Neural crest cell (in vitro differentiated cells): ENCODE data around the gene C11orf97. TPM values are rescaled to one million over a fixed set of nuclear protein-coding genes. Genes with fewer than 3 reads are reported as not detected.

Experiments
- DNase-seq: peaks from one replicate; pipeline ENCODE4 v3.0.0; 2021; ENCODE audit warnings: low read depth, mixed read lengths, low spot score
- H3K27ac Mint-ChIP-seq: one replicate; pipeline ENCODE4 v1.8.0; 2021; ENCODE audit warnings: mild to moderate bottlenecking, mixed read lengths; ENCODE audit not compliant: unreplicated experiment
- H3K27me3 Mint-ChIP-seq: 2 replicates; pipeline ENCODE4 v1.8.0; 2021; ENCODE audit warnings: low read depth, mild to moderate bottlenecking, mixed read lengths
- H3K36me3 Mint-ChIP-seq: 2 replicates; pipeline ENCODE4 v1.8.0; 2021; ENCODE audit warnings: low read depth, mild to moderate bottlenecking, mixed read lengths
- H3K4me1 Mint-ChIP-seq: 2 replicates; pipeline ENCODE4 v1.8.0; 2021; ENCODE audit warnings: mixed read lengths
- H3K4me3 Mint-ChIP-seq: one replicate; pipeline ENCODE4 v1.8.0; 2021; ENCODE audit warnings: mild to moderate bottlenecking, mixed read lengths
- H3K9me3 Mint-ChIP-seq: 2 replicates; pipeline ENCODE4 v1.8.0; 2021; ENCODE audit warnings: mixed read lengths
- microRNA-seq: library from miRNA; unstranded; fragments of <30 nt; microRNA quantifications from one replicate; pipeline ENCODE4, GENCODE V29; 2020
- total RNA-seq: library from RNA; stranded (reverse); gene quantifications from 2 replicates; pipeline ENCODE4 v1.2.1, GENCODE V29; 2021
- TF ChIP-seq, protein P1 (sequence below): fragments of 200-600 bp; sonication (generic); conservative IDR thresholded peaks from 2 replicates; pipeline ENCODE4 v1.5.0; 2021; ENCODE audit warnings: antibody characterized with exemption, mild to moderate bottlenecking

C11orf97 gene
- total RNA-seq, 1 donor from 2014 or later, result not detected

DNA sequence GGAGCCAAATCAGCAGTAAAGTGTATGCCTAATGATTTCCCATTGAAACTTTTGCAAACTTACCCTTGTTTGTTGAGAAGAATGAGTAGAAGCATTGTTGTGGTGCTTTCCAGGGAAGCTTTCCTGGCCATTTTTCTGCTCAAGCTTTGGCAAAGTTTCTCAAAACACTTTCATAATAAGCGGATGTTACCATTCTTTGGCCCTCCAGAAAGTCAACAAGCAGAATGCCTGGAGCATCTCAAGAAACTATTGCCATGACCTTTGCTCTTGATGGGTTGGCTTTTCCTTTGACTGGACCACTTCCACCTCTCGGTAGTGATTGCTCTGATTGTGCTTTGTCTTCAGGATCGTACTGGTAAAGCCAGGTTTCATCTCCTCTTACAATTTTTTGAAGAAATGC, 65.6 kb downstream of the C11orf97 start:
- no peak overlapping the region for H3K4me3 Mint-ChIP-seq
- no peaks in the 10 kb centered on the region for H3K4me1 Mint-ChIP-seq
- no peak overlapping the region for H3K27ac Mint-ChIP-seq
- TF ChIP-seq, protein P1, sequence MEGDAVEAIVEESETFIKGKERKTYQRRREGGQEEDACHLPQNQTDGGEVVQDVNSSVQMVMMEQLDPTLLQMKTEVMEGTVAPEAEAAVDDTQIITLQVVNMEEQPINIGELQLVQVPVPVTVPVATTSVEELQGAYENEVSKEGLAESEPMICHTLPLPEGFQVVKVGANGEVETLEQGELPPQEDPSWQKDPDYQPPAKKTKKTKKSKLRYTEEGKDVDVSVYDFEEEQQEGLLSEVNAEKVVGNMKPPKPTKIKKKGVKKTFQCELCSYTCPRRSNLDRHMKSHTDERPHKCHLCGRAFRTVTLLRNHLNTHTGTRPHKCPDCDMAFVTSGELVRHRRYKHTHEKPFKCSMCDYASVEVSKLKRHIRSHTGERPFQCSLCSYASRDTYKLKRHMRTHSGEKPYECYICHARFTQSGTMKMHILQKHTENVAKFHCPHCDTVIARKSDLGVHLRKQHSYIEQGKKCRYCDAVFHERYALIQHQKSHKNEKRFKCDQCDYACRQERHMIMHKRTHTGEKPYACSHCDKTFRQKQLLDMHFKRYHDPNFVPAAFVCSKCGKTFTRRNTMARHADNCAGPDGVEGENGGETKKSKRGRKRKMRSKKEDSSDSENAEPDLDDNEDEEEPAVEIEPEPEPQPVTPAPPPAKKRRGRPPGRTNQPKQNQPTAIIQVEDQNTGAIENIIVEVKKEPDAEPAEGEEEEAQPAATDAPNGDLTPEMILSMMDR, result no peak
- DNase-seq, result no peak
- peaks cover 2% of the 10 kb centered on the region for H3K27me3 Mint-ChIP-seq
- no peaks in the 10 kb centered on the region for H3K36me3 Mint-ChIP-seq
- H3K9me3 Mint-ChIP-seq, result peaks cover 2% of the 10 kb centered on the region

Small RNA genes lying within 50 kb of the gene (microRNA-seq; reads per million reads assigned to microRNA genes)
- 67.5 reads per million, percentile 57 among the genes with 10 or more reads in this experiment for gene MIR548L

Other genes with a start within 250 kb of the C11orf97 start
- gene IZUMO1R, start 207.9 kb upstream of the C11orf97 start, total RNA-seq, result not detected in 2 replicates
- gene GPR83, start 111.0 kb upstream of the C11orf97 start, total RNA-seq, result 0.30 and 0.34 TPM in 2 replicates
- 39.4 and 40.7 TPM in 2 replicates for gene MRE11, start 18.6 kb upstream of the C11orf97 start, total RNA-seq
- 10.3 and 11.7 TPM in 2 replicates for gene ANKRD49, start 18.5 kb upstream of the C11orf97 start, total RNA-seq
- gene FUT4, start 31.5 kb downstream of the C11orf97 start, total RNA-seq, result 5.2 and 5.9 TPM in 2 replicates
- 0.68 and 0.72 TPM in 2 replicates for gene PIWIL4, start 54.9 kb downstream of the C11orf97 start, total RNA-seq